ENCODE results near the gene AP4B1. TPM values are rescaled to one million over a fixed set of nuclear protein-coding genes. Genes with fewer than 3 reads are reported as not detected.

Gene AP4B1
- total RNA-seq, 4 donors from 2014 or later = 7.1 to 21.9 (median 12.6) TPM

DNA sequence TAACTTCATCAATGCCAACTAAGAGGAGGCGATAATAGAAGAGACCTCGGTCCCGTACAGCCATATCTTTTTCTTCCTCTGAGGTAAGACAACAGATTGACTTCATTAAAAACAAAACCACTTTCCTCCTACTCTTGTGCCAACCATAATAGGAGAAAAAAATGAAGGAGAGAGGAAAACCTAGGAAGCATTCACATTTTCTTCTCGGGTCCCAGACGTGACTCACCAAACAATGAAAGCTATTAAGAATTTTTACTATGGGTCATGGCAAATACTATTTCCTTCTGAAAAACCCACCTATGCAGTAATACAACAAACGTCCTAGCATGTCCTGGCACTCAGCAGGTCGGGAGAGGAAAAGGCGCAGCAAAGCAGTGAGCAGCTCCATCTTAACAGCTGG is 8.6 kb downstream of the AP4B1 start:
- no peak overlapping the region for H3K27ac ChIP-seq
- H3K4me1 ChIP-seq = peaks cover 0 to 4% (median 0%) of the 10 kb centered on the region in 3 donors
- no peak for ATAC-seq
- no peaks in the 10 kb centered on the region for H3K27me3 ChIP-seq
- no peaks in the 10 kb centered on the region for H3K9me3 ChIP-seq
- TF ChIP-seq POLR2AphosphoS5 (IDR thresholded peaks at IDR 0.05) (no peak), EP300 (IDR thresholded peaks at IDR 0.05) (no peak)
- 85 to 88% methylated on average over 6 to 8 of the region's 8 CpGs for WGBS, 2 donors (ENCODE audit: low coverage in 1 of 2)
- peaks cover 0 to 71% of the 10 kb centered on the region in 2 donors for H3K36me3 ChIP-seq
- no peak overlapping the region for H3K4me3 ChIP-seq

DNA sequence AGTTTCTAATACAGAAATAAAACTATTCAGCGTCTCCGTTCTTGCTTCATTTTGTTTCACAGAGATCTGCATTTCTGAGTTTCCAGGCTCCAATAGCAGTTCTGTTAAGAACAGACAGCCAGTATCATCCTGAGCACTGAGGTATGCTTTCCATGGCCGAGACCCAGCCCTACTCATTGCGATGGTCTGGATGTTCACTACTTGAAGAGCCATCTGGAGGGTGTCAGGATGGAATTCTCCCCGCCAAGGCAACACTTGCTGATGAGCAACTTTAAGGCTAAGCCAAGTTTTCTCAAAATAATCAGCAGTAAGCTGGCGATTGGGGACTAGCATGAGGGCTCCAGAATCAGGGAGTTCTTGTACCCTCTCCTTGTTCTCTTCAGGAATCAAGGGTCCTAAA is 9.5 kb downstream of the AP4B1 start:
- Histone ChIP-seq H3K9me3 (no peaks in the 10 kb centered on the region), H3K4me3 (no peak overlapping the region), H3K27me3 (no peaks in the 10 kb centered on the region), H3K36me3 (peaks cover 0 to 63% of the 10 kb centered on the region in 2 donors), H3K4me1 (peaks cover 0 to 4% (median 0%) of the 10 kb centered on the region in 3 donors), H3K27ac (peak overlapping the region in 1 of 4 donors; percentile 35)
- peak; percentile 66 for ATAC-seq
- TF ChIP-seq, protein P1, sequence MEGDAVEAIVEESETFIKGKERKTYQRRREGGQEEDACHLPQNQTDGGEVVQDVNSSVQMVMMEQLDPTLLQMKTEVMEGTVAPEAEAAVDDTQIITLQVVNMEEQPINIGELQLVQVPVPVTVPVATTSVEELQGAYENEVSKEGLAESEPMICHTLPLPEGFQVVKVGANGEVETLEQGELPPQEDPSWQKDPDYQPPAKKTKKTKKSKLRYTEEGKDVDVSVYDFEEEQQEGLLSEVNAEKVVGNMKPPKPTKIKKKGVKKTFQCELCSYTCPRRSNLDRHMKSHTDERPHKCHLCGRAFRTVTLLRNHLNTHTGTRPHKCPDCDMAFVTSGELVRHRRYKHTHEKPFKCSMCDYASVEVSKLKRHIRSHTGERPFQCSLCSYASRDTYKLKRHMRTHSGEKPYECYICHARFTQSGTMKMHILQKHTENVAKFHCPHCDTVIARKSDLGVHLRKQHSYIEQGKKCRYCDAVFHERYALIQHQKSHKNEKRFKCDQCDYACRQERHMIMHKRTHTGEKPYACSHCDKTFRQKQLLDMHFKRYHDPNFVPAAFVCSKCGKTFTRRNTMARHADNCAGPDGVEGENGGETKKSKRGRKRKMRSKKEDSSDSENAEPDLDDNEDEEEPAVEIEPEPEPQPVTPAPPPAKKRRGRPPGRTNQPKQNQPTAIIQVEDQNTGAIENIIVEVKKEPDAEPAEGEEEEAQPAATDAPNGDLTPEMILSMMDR (IDR thresholded peaks at IDR 0.05) = no peak
- TF ChIP-seq POLR2AphosphoS5 (IDR thresholded peaks at IDR 0.05) (no peak), POLR2A (IDR thresholded peaks at IDR 0.05) (no peak), EP300 (IDR thresholded peaks at IDR 0.05) (no peak)
- 49 to 71% methylated on average over 3 to 6 of the region's 6 CpGs for WGBS, 2 donors (ENCODE audit: low coverage in 1 of 2)

DNA sequence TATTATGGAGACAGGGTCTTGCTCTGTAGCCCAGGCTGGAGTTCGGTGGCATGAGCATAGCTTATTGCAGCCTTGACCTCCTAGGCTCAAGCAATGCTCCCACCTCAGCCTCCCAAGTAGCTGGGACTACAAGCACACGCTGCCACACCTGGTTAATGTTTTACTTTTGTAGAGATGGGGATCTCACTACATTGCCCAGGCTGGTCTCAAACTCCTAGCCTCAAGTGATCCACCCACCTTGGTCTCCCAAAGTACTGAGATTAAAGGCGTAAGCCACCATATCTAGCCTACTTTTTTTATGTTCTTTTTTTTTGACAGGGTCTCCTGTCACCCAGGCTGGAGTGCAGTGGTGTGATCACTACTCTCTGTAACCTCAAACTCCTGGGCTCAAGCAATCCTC is 11.3 kb downstream of the AP4B1 start:
- Histone ChIP-seq H3K27me3 (no peaks in the 10 kb centered on the region), H3K4me1 (no peaks in the 10 kb centered on the region), H3K4me3 (no peak overlapping the region), H3K9me3 (no peaks in the 10 kb centered on the region), H3K36me3 (peaks cover 0 to 44% of the 10 kb centered on the region in 2 donors), H3K27ac (no peak overlapping the region)
- TF ChIP-seq EP300 (IDR thresholded peaks at IDR 0.05) (no peak), POLR2A (IDR thresholded peaks at IDR 0.05) (no peak), POLR2AphosphoS5 (IDR thresholded peaks at IDR 0.05) (no peak)
- TF ChIP-seq, protein P1 (IDR thresholded peaks at IDR 0.05) = no peak
- ATAC-seq = no peak
- WGBS, 2 donors (ENCODE audit: low coverage in 1 of 2) = 93 to 97% methylated on average over 3 of the region's 3 CpGs

DNA sequence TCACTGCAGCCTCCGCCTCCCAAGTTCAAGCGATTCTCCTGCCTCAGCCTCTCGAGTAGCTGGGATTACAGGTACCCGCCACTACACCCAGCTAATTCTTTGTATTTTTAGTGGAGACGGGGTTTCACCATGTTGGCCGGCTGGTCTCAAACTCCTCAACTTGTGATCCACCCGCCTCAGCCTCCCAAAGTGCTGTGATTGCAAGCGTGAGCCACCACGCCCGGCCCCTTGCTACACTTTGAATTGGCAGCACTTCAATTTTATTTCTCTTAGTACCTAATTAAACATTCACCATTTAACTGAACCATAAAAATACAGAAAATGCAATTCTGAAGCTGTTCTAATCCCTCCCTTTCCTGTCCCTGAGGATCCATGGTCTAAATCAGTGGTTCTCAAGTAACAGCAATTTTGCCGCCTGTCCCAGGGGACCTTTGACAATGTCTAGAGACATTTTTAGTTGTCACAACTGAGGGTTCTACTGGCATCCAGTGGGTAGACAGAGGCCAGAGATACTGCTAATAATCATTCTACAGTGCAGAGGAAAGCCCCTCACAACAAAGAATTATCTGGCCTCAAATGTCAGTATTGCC is 12.9 kb downstream of the AP4B1 start:
- H3K4me3 ChIP-seq = no peak overlapping the region
- 83 to 90% methylated on average over 1 to 11 of the region's 11 CpGs for WGBS, 2 donors (ENCODE audit: low coverage in 1 of 2)

DNA sequence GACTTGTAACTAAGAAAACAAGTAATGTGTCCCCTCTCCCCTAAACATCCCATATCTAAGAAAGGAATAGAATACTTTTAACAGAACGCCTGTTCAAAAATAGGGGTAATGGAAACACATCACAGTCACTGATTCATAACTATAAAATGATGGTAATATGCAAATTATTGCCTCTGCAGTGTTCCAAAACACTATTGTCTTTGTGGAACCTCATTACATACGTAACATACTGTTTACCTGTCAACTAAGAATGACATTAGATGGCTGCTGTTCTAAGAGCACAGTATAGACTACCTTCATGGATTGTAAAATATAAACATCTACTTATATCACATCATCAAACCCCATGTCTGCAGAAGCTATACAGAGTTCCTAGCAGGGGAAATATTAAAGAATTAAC is 13.8 kb downstream of the AP4B1 start:
- Histone ChIP-seq H3K9me3 (no peaks in the 10 kb centered on the region), H3K27ac (no peak overlapping the region), H3K4me3 (no peak overlapping the region), H3K4me1 (no peaks in the 10 kb centered on the region), H3K27me3 (no peaks in the 10 kb centered on the region), H3K36me3 (peaks cover 0 to 20% of the 10 kb centered on the region in 2 donors)
- TF ChIP-seq POLR2AphosphoS5 (IDR thresholded peaks at IDR 0.05) (no peak), EP300 (IDR thresholded peaks at IDR 0.05) (no peak), POLR2A (IDR thresholded peaks at IDR 0.05) (no peak)
- TF ChIP-seq, protein P1 (IDR thresholded peaks at IDR 0.05) = no peak
- 71 to 72% methylated on average over 2 of the region's 2 CpGs for WGBS, 2 donors (ENCODE audit: low coverage in 1 of 2)
- no peak for ATAC-seq

More for the DNA sequence above, 12.9 kb downstream of the AP4B1 start:
- Histone ChIP-seq H3K36me3 (peaks cover 0 to 29% of the 10 kb centered on the region in 2 donors), H3K4me1 (no peaks in the 10 kb centered on the region), H3K27ac (no peak overlapping the region), H3K9me3 (no peaks in the 10 kb centered on the region), H3K27me3 (no peaks in the 10 kb centered on the region)
- TF ChIP-seq POLR2A (IDR thresholded peaks at IDR 0.05) = no peak
- ATAC-seq = no peak

DNA sequence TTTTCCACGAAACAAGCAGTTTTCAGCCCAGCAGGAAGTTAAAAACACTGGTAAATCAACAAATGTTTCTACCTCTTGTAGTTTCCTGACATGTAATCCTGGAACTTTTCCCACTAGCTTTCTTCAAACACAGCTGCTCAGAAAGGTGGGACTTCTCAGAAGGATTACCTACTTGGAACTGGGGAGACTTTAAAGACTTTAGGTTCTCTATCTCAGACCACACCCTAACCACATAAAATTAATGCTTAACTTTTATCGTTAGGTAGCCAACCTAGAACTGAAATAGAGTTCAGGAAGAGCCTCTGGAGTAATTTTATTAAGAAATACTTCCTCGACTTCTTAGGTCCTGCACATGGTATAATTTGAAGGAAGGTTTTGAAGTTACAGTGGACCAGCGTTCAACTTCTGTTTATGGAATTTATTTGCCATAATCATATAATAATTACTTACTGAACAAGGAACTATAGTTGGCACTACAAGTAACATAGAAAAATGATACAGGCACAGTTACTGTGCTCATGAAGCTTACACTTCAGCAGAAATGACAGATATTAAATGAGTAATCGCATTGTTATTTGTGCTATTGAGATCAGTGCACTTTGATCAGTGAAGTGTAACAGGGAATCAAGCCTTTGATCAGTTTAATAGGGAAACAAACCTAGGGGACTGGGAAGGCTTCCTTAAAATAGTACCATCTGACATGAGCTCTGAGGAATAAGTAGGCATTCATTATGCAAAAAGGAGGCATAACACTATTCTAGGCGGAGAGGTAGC is 17.0 kb downstream of the AP4B1 start, which contains the start of gene BCL2L15:
Gene BCL2L15 (minus strand): TSS at position 180 of the 774 bp plus-strand sequence. CDS start 206 bp downstream, outside the sequence.
- no peaks in the 10 kb centered on the region for H3K9me3 ChIP-seq
- no peaks in the 10 kb centered on the region for H3K36me3 ChIP-seq
- TF ChIP-seq POLR2A (IDR thresholded peaks at IDR 0.05) (no peak), EP300 (IDR thresholded peaks at IDR 0.05) (no peak), POLR2AphosphoS5 (IDR thresholded peaks at IDR 0.05) (no peak)
- TF ChIP-seq, protein P1 (IDR thresholded peaks at IDR 0.05) = no peak
- no peak within 1 kb of the TSS for H3K27ac ChIP-seq
- H3K4me3 ChIP-seq = no peak within 1 kb of the TSS
- 72 to 76% methylated on average over 6 of the region's 6 CpGs for WGBS, 2 donors (ENCODE audit: low coverage in 1 of 2)
- no peaks in the 10 kb centered on the region for H3K27me3 ChIP-seq
- no peaks in the 10 kb centered on the region for H3K4me1 ChIP-seq
- ATAC-seq = no peak

Measured in gastroesophageal sphincter (tissue), 4 donors.